HEK293 (cell line): ENCODE data around the gene CACNB4.
"Not testable (repeated sequence)": the region's sequence is repeated elsewhere in the genome, so short reads cannot be mapped to it uniquely, and the experiment has no call there.

Experiments
- CTCF ChIA-PET: fragments of 350-600 bp; formaldehyde crosslinking; extraction: SDS; loops from one replicate; lab custom pipeline; 2021; ENCODE audit warnings: antibody characterized with exemption; lab: Yijun Ruan, JAX
- POLR2A ChIA-PET: fragments of 300-600 bp; formaldehyde crosslinking; extraction: SDS; loops from one replicate; lab custom pipeline; 2020; ENCODE audit warnings: antibody characterized with exemption, inconsistent platforms; lab: Yijun Ruan, JAX
- H3K27ac ChIP-seq: fragments of 200-500 bp; sonication (Bioruptor generic); 2 replicates; pipeline ENCODE4 v1.5.1; 2014; ENCODE audit warnings: low read depth, low read length, control low read depth, inconsistent platforms; ENCODE audit errors: extremely low read depth
- H3K36me3 ChIP-seq, 2 experiments: fragments of 200-500 bp in 1 of 2; sonication (Bioruptor generic) in 1 of 2; 1 replicate in 1 of 2; 2 replicates in 1 of 2; pipeline ENCODE4 v1.5.1; 2014 to 2017; ENCODE audit warnings: inconsistent platforms in 2 of 2, low read length in 2 of 2; ENCODE audit not compliant: control insufficient read depth in 2 of 2, insufficient read depth in 1 of 2
- H3K4me1 ChIP-seq: fragments of 200-500 bp; sonication (Bioruptor generic); 2 replicates; pipeline ENCODE4 v1.5.1; 2014; ENCODE audit warnings: mild to moderate bottlenecking, low read length, inconsistent platforms; ENCODE audit not compliant: control insufficient read depth, insufficient read depth
- H3K4me3 ChIP-seq: 2 replicates; pipeline ENCODE4 v1.5.1; 2011; ENCODE audit warnings: low read depth, mild to moderate bottlenecking, control low read depth, low read length, moderate library complexity
- H3K9me3 ChIP-seq: fragments of 200-500 bp; sonication (Bioruptor generic); 2 replicates; pipeline ENCODE4 v1.5.1; 2014; ENCODE audit warnings: low read depth, low read length, inconsistent platforms; ENCODE audit not compliant: control insufficient read depth, insufficient read depth
- IKZF3 ChIP-seq: fragments of 450-650 bp; IDR thresholded peaks from 2 replicates; pipeline ENCODE4 v1.5.0; 2018; ENCODE audit warnings: missing biosample characterization, mild to moderate bottlenecking, missing genetic modification characterization, moderate library complexity
- KLF16 ChIP-seq: fragments of 450-650 bp; formaldehyde crosslinking; IDR thresholded peaks from 2 replicates; pipeline ENCODE4 v1.5.1; 2017; ENCODE audit warnings: missing biosample characterization, missing genetic modification characterization
- KLF9 ChIP-seq: fragments of 450-650 bp; formaldehyde crosslinking; IDR thresholded peaks from 2 replicates; pipeline ENCODE4 v1.5.1; 2016; ENCODE audit warnings: missing biosample characterization, missing genetic modification characterization, low read depth
- YY1 ChIP-seq: fragments of 450-650 bp; formaldehyde crosslinking; IDR thresholded peaks from 2 replicates; pipeline ENCODE4 v1.5.1; 2018; ENCODE audit warnings: missing biosample characterization, missing genetic modification characterization
- ZBTB10 ChIP-seq: fragments of 450-650 bp; formaldehyde crosslinking; IDR thresholded peaks from 2 replicates; pipeline ENCODE4 v1.5.1; 2016; ENCODE audit warnings: missing biosample characterization, missing genetic modification characterization
- ZNF266 ChIP-seq: fragments of 450-650 bp; formaldehyde crosslinking; IDR thresholded peaks from 2 replicates; pipeline ENCODE4 v1.5.1; 2016; ENCODE audit warnings: missing biosample characterization, missing genetic modification characterization, low read depth
- ZNF274 ChIP-seq, 2 experiments: fragments of 200-500 bp in 1 of 2; fragments of 450-650 bp in 1 of 2; sonication (Bioruptor generic) in 1 of 2; formaldehyde crosslinking in 1 of 2; IDR thresholded peaks; 2 replicates each; pipeline versions ENCODE4 v1.5.1 to v1.6.1; 2014 to 2016; ENCODE audit warnings: borderline replicate concordance in 1 of 2, inconsistent platforms in 1 of 2, low read length in 1 of 2, missing biosample characterization in 1 of 2, missing genetic modification characterization in 1 of 2
- ZNF354C ChIP-seq: fragments of 450-650 bp; formaldehyde crosslinking; IDR thresholded peaks from 2 replicates; pipeline ENCODE4 v1.5.1; 2016; ENCODE audit warnings: missing biosample characterization, missing genetic modification characterization, low read depth, borderline replicate concordance
- ZNF423 ChIP-seq: fragments of 450-650 bp; formaldehyde crosslinking; IDR thresholded peaks from 2 replicates; pipeline ENCODE4 v1.5.1; 2016; ENCODE audit warnings: missing biosample characterization, missing genetic modification characterization
- ZNF488 ChIP-seq: fragments of 450-650 bp; formaldehyde crosslinking; IDR thresholded peaks from 2 replicates; pipeline ENCODE4 v1.5.1; 2016; ENCODE audit warnings: missing biosample characterization, missing genetic modification characterization
- ZNF513 ChIP-seq: fragments of 450-650 bp; IDR thresholded peaks from 2 replicates; pipeline ENCODE4 v1.5.1; 2018; ENCODE audit warnings: missing biosample characterization, missing genetic modification characterization
- ZNF548 ChIP-seq: fragments of 450-650 bp; formaldehyde crosslinking; IDR thresholded peaks from 2 replicates; pipeline ENCODE4 v1.5.1; 2016; ENCODE audit warnings: missing biosample characterization, missing genetic modification characterization
- ZNF658 ChIP-seq: fragments of 450-650 bp; formaldehyde crosslinking; IDR thresholded peaks from 2 replicates; pipeline ENCODE4; 2016; ENCODE audit warnings: missing biosample characterization, missing genetic modification characterization
- ZNF660 ChIP-seq: fragments of 450-650 bp; IDR thresholded peaks from 2 replicates; pipeline ENCODE4 v1.5.1; 2018; ENCODE audit warnings: missing biosample characterization, mild to moderate bottlenecking, missing genetic modification characterization
- ZNF768 ChIP-seq: fragments of 450-650 bp; formaldehyde crosslinking; IDR thresholded peaks from 2 replicates; pipeline ENCODE4 v1.5.1; 2018; ENCODE audit warnings: missing biosample characterization, mild to moderate bottlenecking, missing genetic modification characterization
- TF ChIP-seq, protein P1 (sequence below): fragments of 450-650 bp; formaldehyde crosslinking; IDR thresholded peaks from 2 replicates; pipeline ENCODE4 v1.5.1; 2017; ENCODE audit warnings: missing biosample characterization, missing genetic modification characterization
- TF ChIP-seq, protein P2 (sequence below): fragments of 450-650 bp; formaldehyde crosslinking; IDR thresholded peaks from 2 replicates; pipeline ENCODE4 v1.5.1; 2016; ENCODE audit warnings: missing biosample characterization, missing genetic modification characterization

The CACNB4 gene

DNA sequence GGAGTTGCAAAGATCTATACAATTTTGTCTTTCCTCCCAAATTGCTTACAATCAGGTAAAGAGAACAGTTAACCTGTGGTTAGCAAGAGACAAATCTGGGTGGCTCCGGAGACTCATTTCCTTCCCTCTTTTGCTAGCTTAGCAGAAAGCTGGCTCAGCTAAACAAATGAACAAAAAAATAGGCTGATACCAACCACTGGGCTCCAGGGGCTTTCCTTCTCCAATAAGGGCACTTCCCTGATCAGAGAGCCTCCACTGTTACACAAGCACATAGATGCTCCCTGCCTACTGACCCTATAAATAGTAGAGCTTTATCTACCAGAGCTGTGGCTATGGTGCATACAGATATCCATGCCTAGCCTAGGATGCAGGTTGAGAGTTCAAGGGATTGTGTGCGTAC lies 180.5 kb downstream of the CACNB4 start:
- CTCF ChIA-PET = no interaction called here
- H3K27ac ChIP-seq = no peak overlapping the region
- peaks cover 8% of the 10 kb centered on the region; the same call in 1 of the 2 replicates for H3K4me1 ChIP-seq
- H3K4me3 ChIP-seq = no peak overlapping the region
- TF ChIP-seq ZBTB10 (tag by site-specific recombination) = no peak
- TF ChIP-seq, protein P1, sequence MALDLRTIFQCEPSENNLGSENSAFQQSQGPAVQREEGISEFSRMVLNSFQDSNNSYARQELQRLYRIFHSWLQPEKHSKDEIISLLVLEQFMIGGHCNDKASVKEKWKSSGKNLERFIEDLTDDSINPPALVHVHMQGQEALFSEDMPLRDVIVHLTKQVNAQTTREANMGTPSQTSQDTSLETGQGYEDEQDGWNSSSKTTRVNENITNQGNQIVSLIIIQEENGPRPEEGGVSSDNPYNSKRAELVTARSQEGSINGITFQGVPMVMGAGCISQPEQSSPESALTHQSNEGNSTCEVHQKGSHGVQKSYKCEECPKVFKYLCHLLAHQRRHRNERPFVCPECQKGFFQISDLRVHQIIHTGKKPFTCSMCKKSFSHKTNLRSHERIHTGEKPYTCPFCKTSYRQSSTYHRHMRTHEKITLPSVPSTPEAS (tag by site-specific recombination) = no peak
- TF ChIP-seq ZNF488 (tag by site-specific recombination) = no peak
- no peak for TF ChIP-seq ZNF548 (tag by site-specific recombination)
- TF ChIP-seq ZNF658 (tag by site-specific recombination) = no peak
- TF ChIP-seq ZNF354C (tag by site-specific recombination) = no peak
- no peak for TF ChIP-seq ZNF274 (IDR thresholded peaks at IDR 0.05; ENCODE audit: low read length)
- no peak for TF ChIP-seq ZNF274 (tag by site-specific recombination; IDR thresholded peaks at IDR 0.05; ENCODE audit: borderline replicate concordance)
- TF ChIP-seq ZNF768 (tag by site-specific recombination) = no peak
- TF ChIP-seq IKZF3 (tag by site-specific recombination) = no peak
- TF ChIP-seq ZNF423 = no peak
- no peak for TF ChIP-seq KLF16 (tag by site-specific recombination)
- TF ChIP-seq ZNF660 (tag by site-specific recombination) = no peak
- no peak for TF ChIP-seq ZNF266 (tag by site-specific recombination)
- TF ChIP-seq, protein P2, sequence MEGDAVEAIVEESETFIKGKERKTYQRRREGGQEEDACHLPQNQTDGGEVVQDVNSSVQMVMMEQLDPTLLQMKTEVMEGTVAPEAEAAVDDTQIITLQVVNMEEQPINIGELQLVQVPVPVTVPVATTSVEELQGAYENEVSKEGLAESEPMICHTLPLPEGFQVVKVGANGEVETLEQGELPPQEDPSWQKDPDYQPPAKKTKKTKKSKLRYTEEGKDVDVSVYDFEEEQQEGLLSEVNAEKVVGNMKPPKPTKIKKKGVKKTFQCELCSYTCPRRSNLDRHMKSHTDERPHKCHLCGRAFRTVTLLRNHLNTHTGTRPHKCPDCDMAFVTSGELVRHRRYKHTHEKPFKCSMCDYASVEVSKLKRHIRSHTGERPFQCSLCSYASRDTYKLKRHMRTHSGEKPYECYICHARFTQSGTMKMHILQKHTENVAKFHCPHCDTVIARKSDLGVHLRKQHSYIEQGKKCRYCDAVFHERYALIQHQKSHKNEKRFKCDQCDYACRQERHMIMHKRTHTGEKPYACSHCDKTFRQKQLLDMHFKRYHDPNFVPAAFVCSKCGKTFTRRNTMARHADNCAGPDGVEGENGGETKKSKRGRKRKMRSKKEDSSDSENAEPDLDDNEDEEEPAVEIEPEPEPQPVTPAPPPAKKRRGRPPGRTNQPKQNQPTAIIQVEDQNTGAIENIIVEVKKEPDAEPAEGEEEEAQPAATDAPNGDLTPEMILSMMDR (tag by site-specific recombination) = no peak
- no peak for TF ChIP-seq YY1 (tag by site-specific recombination)
- POLR2A ChIA-PET = no interaction called here
- no peaks in the 10 kb centered on the region; a peak in 1 of 3 replicates for H3K36me3 ChIP-seq
- H3K9me3 ChIP-seq = no peaks in the 10 kb centered on the region

DNA sequence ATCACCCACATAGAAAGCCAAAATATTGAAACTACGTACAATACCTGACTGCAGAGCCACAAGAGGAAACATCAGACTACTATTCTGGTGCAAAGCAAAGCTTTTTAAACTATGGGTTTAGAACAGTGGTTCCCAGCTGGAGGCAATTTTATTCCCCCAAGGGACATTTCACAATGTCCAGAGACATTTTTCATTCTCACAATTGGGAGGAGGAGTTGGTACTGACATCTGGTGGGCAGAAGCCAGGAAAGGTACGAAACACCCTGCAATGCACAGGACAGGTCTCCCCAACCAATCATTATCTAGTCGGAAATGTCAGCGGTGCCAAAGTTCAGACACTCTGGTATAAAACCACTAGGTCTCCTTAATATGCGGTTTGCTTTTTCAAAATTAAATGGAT lies 182.2 kb downstream of the CACNB4 start:
- TF ChIP-seq ZNF513 (no peak), KLF9 (tag by site-specific recombination) (no peak)
- TF ChIP-seq, all 188 proteins: peak for 0
- H3K9me3 ChIP-seq = no peaks in the 10 kb centered on the region
- no peaks in the 10 kb centered on the region; a peak in 1 of 3 replicates for H3K36me3 ChIP-seq
- peaks cover 8% of the 10 kb centered on the region; the same call in 1 of the 2 replicates for H3K4me1 ChIP-seq
- H3K27ac ChIP-seq = no peak overlapping the region
- H3K4me3 ChIP-seq = no peak overlapping the region
- CTCF ChIA-PET = no interaction called here
- POLR2A ChIA-PET = no interaction called here

- CTCF ChIA-PET = interaction anchor here (0.5 to 0.7 kb wide), 3 partner anchors 18 to 89 kb away, joined by 3 to 4 read pairs (median 3); no protein-coding TSS in a partner anchor
Measured at GRCh38 chr2:151915629-151916025, 183.2 kb downstream of the CACNB4 start.

More at GRCh38 chr2:151915629-151916025, 183.2 kb downstream of the CACNB4 start:
- not testable (repeated sequence) for H3K36me3 ChIP-seq, H3K9me3 ChIP-seq, H3K27ac ChIP-seq, H3K4me3 ChIP-seq, H3K4me1 ChIP-seq
- POLR2A ChIA-PET = interaction anchor here (0.6 kb wide), 1 partner anchor 20 kb away, joined by 4 read pairs; no protein-coding TSS in a partner anchor
